Fibroblast of pulmonary artery (primary cell): Measurements from ENCODE around the gene GABPB2.

Experiments
- DNase-seq: peaks from one replicate; pipeline ENCODE4 v3.0.0-alpha.2; 2010; ENCODE audit warnings: low read depth
- H3K4me3 ChIP-seq: replicated peaks from 2 replicates; pipeline ENCODE4 v1.5.1; 2011; ENCODE audit warnings: low read depth, mild to moderate bottlenecking, control low read depth, low read length, moderate library complexity
- CTCF ChIP-seq: IDR thresholded peaks from 2 replicates; pipeline ENCODE4 v1.5.1; 2011; ENCODE audit warnings: mild to moderate bottlenecking, control low read depth, low read length, inconsistent platforms; ENCODE audit errors: missing control alignments

The GABPB2 gene

GRCh38 chr1:151050051-151050688 is 20.4 kb upstream of the GABPB2 start:
- H3K4me3 ChIP-seq: no peak overlapping the region
- no peak for TF ChIP-seq CTCF
- no peak for DNase-seq

GRCh38 chr1:151051356-151052009 is 19.1 kb upstream of the GABPB2 start:
- DNase-seq: no peak
- no peak for TF ChIP-seq CTCF
- H3K4me3 ChIP-seq: no peak overlapping the region

GRCh38 chr1:151054971-151055547 is 15.5 kb upstream of the GABPB2 start:
- no peak for DNase-seq
- no peak for TF ChIP-seq CTCF

GRCh38 chr1:151055581-151055980 is 15.0 kb upstream of the GABPB2 start:
- no peak for DNase-seq
- TF ChIP-seq CTCF: no peak
- no peak overlapping the region for H3K4me3 ChIP-seq

More at GRCh38 chr1:151054971-151055547, 15.5 kb upstream of the GABPB2 start:
- H3K4me3 ChIP-seq: no peak overlapping the region

GRCh38 chr1:151056149-151056548 is 14.4 kb upstream of the GABPB2 start:
- no peak overlapping the region for H3K4me3 ChIP-seq
- DNase-seq: no peak
- no peak for TF ChIP-seq CTCF

GRCh38 chr1:151058692-151059091 is 11.9 kb upstream of the GABPB2 start:
- H3K4me3 ChIP-seq: peak overlapping the region; percentile 97
- TF ChIP-seq CTCF: no peak
- DNase-seq: peak; percentile 28
